Stimulated activated naive B cell treated with anti-CD40 and anti-IgM and Interleukin-4, amounts not matched to agents 10 μg/mL and 1 μg/mL and 100 μg/mL, for 72 hours (primary cell): ENCODE data around the gene PTPRR.

ENCODE experiments used
- ATAC-seq, 2 donors: fragments of 150-1000 bp; cut with Tn5 transposase; replicated peaks; 2 replicates each; pipeline ENCODE4 v1.10.0; 2021; ENCODE audit warnings: moderate library complexity in 1 of 2
- DNase-seq: peaks from one replicate; pipeline ENCODE4 v3.0.0; 2021
- H3K27ac Mint-ChIP-seq: one replicate; pipeline ENCODE4 v1.8.0; 2022; ENCODE audit warnings: mild to moderate bottlenecking, mixed read lengths
- H3K27me3 Mint-ChIP-seq, 2 donors: one replicate each; pipeline ENCODE4 v1.8.0; 2022; ENCODE audit warnings: mixed read lengths in 2 of 2
- H3K36me3 Mint-ChIP-seq, 2 donors: one replicate each; pipeline ENCODE4 v1.8.0; 2022; ENCODE audit warnings: mixed read lengths in 2 of 2, mild to moderate bottlenecking in 1 of 2
- H3K4me1 Mint-ChIP-seq, 2 donors: one replicate each; pipeline ENCODE4 v1.8.0; 2022; ENCODE audit warnings: mixed read lengths in 2 of 2, mild to moderate bottlenecking in 1 of 2
- H3K4me3 Mint-ChIP-seq, 2 donors: one replicate each; pipeline ENCODE4 v1.8.0; 2022; ENCODE audit warnings: mild to moderate bottlenecking in 2 of 2, mixed read lengths in 2 of 2, moderate library complexity in 1 of 2
- H3K9me3 Mint-ChIP-seq, 2 donors: one replicate each; pipeline ENCODE4 v1.8.0; 2022; ENCODE audit warnings: mixed read lengths in 2 of 2, mild to moderate bottlenecking in 1 of 2

PTPRR gene

DNA sequence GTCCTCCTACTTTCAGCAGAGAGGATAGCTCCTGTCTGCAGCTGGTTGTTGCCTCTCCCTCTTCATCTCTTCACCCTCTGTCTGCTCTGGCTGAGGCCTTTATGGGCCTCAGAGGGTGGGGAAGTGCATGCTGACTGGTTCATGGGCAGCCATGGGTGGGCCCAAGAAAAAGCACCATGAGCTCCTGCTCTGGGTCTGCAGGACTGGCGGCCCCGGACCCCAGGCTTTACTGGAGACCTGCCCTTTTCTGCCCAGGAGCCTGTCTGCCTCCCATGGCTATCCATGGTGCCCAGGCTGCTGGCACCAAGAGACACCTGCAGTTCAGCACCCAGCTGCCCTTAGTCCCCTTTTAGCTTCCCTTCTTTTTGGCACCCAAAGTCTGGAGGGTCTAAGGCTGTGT is 137.1 kb downstream of the PTPRR start:
- Mint-ChIP-seq H3K4me1 (no peaks in the 10 kb centered on the region), H3K27me3 (peaks cover 0 to 4% of the 10 kb centered on the region in 2 donors), H3K27ac (no peak overlapping the region), H3K36me3 (no peaks in the 10 kb centered on the region), H3K4me3 (no peak overlapping the region), H3K9me3 (peaks cover 0 to 1% of the 10 kb centered on the region in 2 donors)
- no peak for DNase-seq
- ATAC-seq = no peak

DNA sequence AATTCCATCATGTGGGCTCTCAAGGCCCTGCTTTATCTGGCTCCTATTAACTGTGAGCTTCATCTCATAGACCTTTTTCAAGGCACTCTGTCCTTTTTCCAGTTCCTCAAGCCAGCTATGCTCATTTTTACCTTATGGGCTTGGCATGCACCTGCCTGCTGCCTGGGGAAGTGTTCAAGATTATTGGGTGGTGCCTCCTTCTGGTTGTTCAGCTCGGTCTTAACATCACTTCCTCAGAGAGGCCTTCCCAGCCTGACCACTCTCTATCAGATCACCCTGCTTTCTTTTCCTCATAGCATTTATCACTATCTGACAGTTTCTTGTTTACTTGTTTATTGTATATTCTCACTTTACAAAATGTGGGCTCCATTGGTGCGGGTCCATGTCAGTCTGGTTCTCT is 141.3 kb downstream of the PTPRR start:
- Mint-ChIP-seq H3K36me3 (no peaks in the 10 kb centered on the region), H3K9me3 (peaks cover 0 to 1% of the 10 kb centered on the region in 2 donors), H3K27me3 (peaks cover 0 to 4% of the 10 kb centered on the region in 2 donors), H3K27ac (no peak overlapping the region), H3K4me1 (peaks cover 0 to 3% of the 10 kb centered on the region in 2 donors), H3K4me3 (no peak overlapping the region)
- ATAC-seq (no peak), DNase-seq (no peak)

GRCh38 chr12:70774055-70774454 is 146.5 kb downstream of the PTPRR start:
- peaks cover 0 to under 1% of the 10 kb centered on the region in 2 donors for H3K27me3 Mint-ChIP-seq
- no peak overlapping the region for H3K4me3 Mint-ChIP-seq
- DNase-seq (no peak), ATAC-seq (peak; percentile 25 to 38)
- H3K36me3 Mint-ChIP-seq = no peaks in the 10 kb centered on the region
- H3K9me3 Mint-ChIP-seq = no peaks in the 10 kb centered on the region
- H3K27ac Mint-ChIP-seq = no peak overlapping the region
- H3K4me1 Mint-ChIP-seq = peaks cover 2 to 6% of the 10 kb centered on the region in 2 donors

- Mint-ChIP-seq H3K27ac (no peak overlapping the region), H3K27me3 (no peaks in the 10 kb centered on the region), H3K4me3 (no peak overlapping the region), H3K9me3 (no peaks in the 10 kb centered on the region), H3K36me3 (no peaks in the 10 kb centered on the region), H3K4me1 (peaks cover 2 to 6% of the 10 kb centered on the region in 2 donors)
- ATAC-seq (no peak), DNase-seq (no peak)
Measured at GRCh38 chr12:70772836-70773235, 147.7 kb downstream of the PTPRR start.

- Mint-ChIP-seq H3K36me3 (no peaks in the 10 kb centered on the region), H3K27ac (no peak overlapping the region), H3K27me3 (no peaks in the 10 kb centered on the region), H3K9me3 (peaks cover 0 to 3% of the 10 kb centered on the region in 2 donors), H3K4me1 (peaks cover 2 to 6% of the 10 kb centered on the region in 2 donors), H3K4me3 (no peak overlapping the region)
- ATAC-seq = no peak
- no peak for DNase-seq
Measured at GRCh38 chr12:70771581-70771980, 149.0 kb downstream of the PTPRR start.

DNA sequence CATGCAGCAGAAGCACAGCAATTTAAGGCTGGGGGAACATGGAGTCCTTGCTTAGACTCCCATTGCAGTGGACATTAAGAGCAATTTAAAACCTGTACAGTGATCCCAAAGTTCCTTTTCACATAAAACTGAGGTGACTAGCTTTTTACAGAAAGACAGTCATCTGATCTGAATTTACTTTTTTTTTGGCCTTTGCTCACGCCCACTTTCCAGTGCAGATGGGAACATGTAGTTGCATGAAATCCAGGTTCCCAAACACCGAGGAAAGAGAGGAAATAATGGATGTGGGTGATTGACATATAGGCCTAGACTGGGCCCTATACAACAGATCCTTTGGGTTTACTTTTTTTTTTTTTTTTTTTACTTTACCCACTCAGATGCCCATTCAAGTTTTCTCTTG is 156.9 kb downstream of the PTPRR start:
- H3K27me3 Mint-ChIP-seq = peaks cover 0 to 11% of the 10 kb centered on the region in 2 donors
- H3K4me3 Mint-ChIP-seq = no peak overlapping the region
- peaks cover 4 to 7% of the 10 kb centered on the region in 2 donors for H3K9me3 Mint-ChIP-seq
- no peaks in the 10 kb centered on the region for H3K36me3 Mint-ChIP-seq
- ATAC-seq (no peak), DNase-seq (no peak)
- H3K27ac Mint-ChIP-seq = no peak overlapping the region
- H3K4me1 Mint-ChIP-seq = no peaks in the 10 kb centered on the region

DNA sequence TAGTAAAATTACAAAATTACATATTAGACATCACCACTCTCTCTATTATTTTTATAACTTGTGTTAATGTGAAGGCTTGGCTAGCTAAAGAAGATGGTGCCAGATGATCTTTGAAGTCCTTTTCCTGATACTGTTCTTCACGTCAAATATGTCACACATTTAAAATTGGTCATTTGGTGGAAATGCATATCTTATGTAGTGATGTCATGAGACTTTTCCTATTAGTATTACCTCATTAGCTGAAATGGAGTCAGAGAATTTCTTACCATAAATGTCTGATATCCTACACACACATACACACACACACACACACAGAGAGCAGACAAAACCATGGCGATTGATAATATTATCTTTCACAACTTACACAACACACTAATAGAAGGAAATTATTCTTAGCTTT is 158.5 kb downstream of the PTPRR start:
- Mint-ChIP-seq H3K27me3 (peaks cover 0 to 11% of the 10 kb centered on the region in 2 donors), H3K9me3 (peaks cover 4 to 6% of the 10 kb centered on the region in 2 donors), H3K4me3 (no peak overlapping the region), H3K36me3 (no peaks in the 10 kb centered on the region), H3K27ac (no peak overlapping the region), H3K4me1 (no peaks in the 10 kb centered on the region)
- ATAC-seq (no peak), DNase-seq (no peak)

GRCh38 chr12:70759161-70759918 is 161.2 kb downstream of the PTPRR start:
- H3K4me3 Mint-ChIP-seq = no peak overlapping the region
- peaks cover 5 to 11% of the 10 kb centered on the region in 2 donors for H3K27me3 Mint-ChIP-seq
- H3K4me1 Mint-ChIP-seq = no peaks in the 10 kb centered on the region
- no peak overlapping the region for H3K27ac Mint-ChIP-seq
- H3K36me3 Mint-ChIP-seq = no peaks in the 10 kb centered on the region
- ATAC-seq (no peak), DNase-seq (no peak)
- peaks cover 0 to 4% of the 10 kb centered on the region in 2 donors for H3K9me3 Mint-ChIP-seq

DNA sequence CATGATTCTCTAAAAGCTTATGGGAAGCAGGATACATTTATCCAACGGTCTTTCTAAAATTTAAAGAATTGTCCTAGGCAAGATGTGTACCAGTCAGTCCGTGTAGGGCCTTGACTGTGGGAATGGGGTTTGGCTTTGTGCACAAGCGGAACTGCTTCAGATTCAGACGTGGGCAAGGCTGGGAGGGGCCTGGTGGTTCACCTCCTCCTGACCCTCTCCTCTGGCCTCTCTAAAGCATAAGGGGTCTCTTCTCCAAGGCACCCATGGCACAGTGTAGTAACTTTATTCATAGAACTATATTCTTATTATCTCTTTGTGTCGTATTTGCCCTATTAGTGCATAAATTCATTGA is 162.1 kb downstream of the PTPRR start:
- H3K4me3 Mint-ChIP-seq = no peak overlapping the region
- H3K27me3 Mint-ChIP-seq = peaks cover 6 to 7% of the 10 kb centered on the region in 2 donors
- DNase-seq (no peak), ATAC-seq (no peak)
- no peaks in the 10 kb centered on the region for H3K9me3 Mint-ChIP-seq
- no peak overlapping the region for H3K27ac Mint-ChIP-seq
- H3K36me3 Mint-ChIP-seq = no peaks in the 10 kb centered on the region
- no peaks in the 10 kb centered on the region for H3K4me1 Mint-ChIP-seq

- Mint-ChIP-seq H3K4me1 (no peaks in the 10 kb centered on the region), H3K4me3 (no peak overlapping the region), H3K36me3 (no peaks in the 10 kb centered on the region), H3K27me3 (peaks cover 6% of the 10 kb centered on the region in 2 donors), H3K9me3 (no peaks in the 10 kb centered on the region), H3K27ac (no peak overlapping the region)
- ATAC-seq (no peak), DNase-seq (no peak)
Measured at GRCh38 chr12:70757830-70758493, 162.6 kb downstream of the PTPRR start.

DNA sequence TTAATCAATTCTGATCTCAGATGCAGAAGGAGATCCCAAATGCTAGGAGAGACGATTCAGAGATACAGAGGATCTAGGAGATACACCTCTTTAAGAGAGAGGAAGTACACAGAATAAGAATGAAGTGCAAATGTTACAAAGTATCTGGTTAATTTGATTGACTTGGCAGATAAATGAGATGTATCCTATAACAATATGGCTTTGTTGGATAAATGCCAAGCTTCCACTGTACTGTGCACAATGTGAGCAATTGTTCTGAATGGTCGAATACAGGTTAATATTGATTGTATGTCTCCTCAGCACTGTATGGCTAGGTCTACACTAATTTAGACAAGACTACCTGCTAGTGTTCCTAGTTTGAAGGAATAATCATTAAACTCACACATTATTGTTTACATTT is 163.7 kb downstream of the PTPRR start:
- no peak overlapping the region for H3K4me3 Mint-ChIP-seq
- DNase-seq (no peak), ATAC-seq (no peak)
- no peaks in the 10 kb centered on the region for H3K36me3 Mint-ChIP-seq
- H3K9me3 Mint-ChIP-seq = no peaks in the 10 kb centered on the region
- H3K27me3 Mint-ChIP-seq = peaks cover 12 to 15% of the 10 kb centered on the region in 2 donors
- no peak overlapping the region for H3K27ac Mint-ChIP-seq
- H3K4me1 Mint-ChIP-seq = no peaks in the 10 kb centered on the region

DNA sequence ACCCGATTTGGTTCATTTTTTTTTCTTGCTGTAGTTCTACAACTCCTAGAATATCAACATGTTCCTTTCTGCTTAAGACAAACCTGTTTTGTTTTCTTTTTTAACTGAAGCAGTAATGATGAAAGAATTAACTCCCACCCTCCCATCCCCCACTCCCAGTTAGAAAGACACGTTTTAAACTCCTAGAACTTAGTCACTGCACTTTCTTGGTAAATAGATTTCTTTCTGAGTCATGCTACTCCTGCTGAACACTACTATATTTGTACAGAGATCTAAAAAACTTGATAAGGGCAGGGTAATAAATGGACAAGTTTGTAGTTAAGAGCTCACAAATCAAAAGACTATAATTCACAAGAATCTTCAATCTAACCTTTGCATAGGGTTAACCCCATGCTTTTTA is 164.4 kb downstream of the PTPRR start:
- Mint-ChIP-seq H3K9me3 (no peaks in the 10 kb centered on the region), H3K36me3 (no peaks in the 10 kb centered on the region), H3K4me3 (no peak overlapping the region), H3K27ac (no peak overlapping the region), H3K4me1 (no peaks in the 10 kb centered on the region), H3K27me3 (peaks cover 19 to 21% of the 10 kb centered on the region in 2 donors)
- ATAC-seq = no peak
- DNase-seq = no peak

DNA sequence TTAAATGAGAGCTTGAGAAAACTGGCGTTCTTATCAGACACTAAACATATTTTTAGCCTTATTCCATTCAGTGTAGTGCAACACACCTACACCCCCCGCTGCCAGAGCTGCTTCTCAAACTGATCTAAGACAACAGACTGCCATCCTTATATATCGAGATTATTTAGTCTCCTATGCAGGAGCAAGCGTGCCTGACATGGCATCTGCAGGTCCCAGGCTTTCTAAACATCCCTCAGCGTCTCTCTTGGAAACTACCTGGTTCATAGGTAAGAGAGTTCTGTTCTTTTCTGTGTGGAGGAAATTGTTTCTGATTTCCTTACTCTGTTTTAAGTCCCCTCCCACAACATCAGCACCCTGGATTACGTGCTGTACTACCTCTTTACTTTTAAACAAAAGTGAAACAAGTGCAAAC is 166.2 kb downstream of the PTPRR start:
- Mint-ChIP-seq H3K9me3 (no peaks in the 10 kb centered on the region), H3K27ac (no peak overlapping the region), H3K27me3 (peaks cover 22 to 26% of the 10 kb centered on the region in 2 donors), H3K4me3 (no peak overlapping the region), H3K4me1 (no peaks in the 10 kb centered on the region), H3K36me3 (no peaks in the 10 kb centered on the region)
- no peak for ATAC-seq
- no peak for DNase-seq

- no peaks in the 10 kb centered on the region for H3K9me3 Mint-ChIP-seq
- peaks cover 20 to 22% of the 10 kb centered on the region in 2 donors for H3K27me3 Mint-ChIP-seq
- no peak for ATAC-seq
- no peak for DNase-seq
- H3K4me3 Mint-ChIP-seq = no peak overlapping the region
- H3K27ac Mint-ChIP-seq = no peak overlapping the region
- H3K36me3 Mint-ChIP-seq = no peaks in the 10 kb centered on the region
- H3K4me1 Mint-ChIP-seq = no peaks in the 10 kb centered on the region
Measured at GRCh38 chr12:70752327-70752726, 168.2 kb downstream of the PTPRR start.

GRCh38 chr12:70749931-70750330 is 170.6 kb downstream of the PTPRR start:
- Mint-ChIP-seq H3K4me3 (no peak overlapping the region), H3K9me3 (no peaks in the 10 kb centered on the region), H3K27ac (no peak overlapping the region), H3K36me3 (no peaks in the 10 kb centered on the region), H3K4me1 (no peaks in the 10 kb centered on the region), H3K27me3 (peaks cover 20 to 22% of the 10 kb centered on the region in 2 donors)
- DNase-seq = no peak
- ATAC-seq = no peak
